HG03108 (cell line): ENCODE data around the gene EIF3M.
"Not testable (repeated sequence)": the region's sequence is repeated elsewhere in the genome, so short reads cannot be mapped to it uniquely, and the experiment has no call there.

Experiments
- ATAC-seq: cut with Tn5 transposase; IDR thresholded peaks from one replicate; pipeline ENCODE4 v1.9.1; 2021; ENCODE audit warnings: moderate library complexity; ENCODE audit not compliant: unreplicated experiment

EIF3M gene

GRCh38 chr11:32594272-32594671 is 10.6 kb downstream of the EIF3M start:
- no peak for ATAC-seq

- not testable (repeated sequence) for ATAC-seq
Measured at GRCh38 chr11:32596114-32596513, 12.5 kb downstream of the EIF3M start.

- no peak for ATAC-seq
Measured at GRCh38 chr11:32597921-32598320, 14.3 kb downstream of the EIF3M start.

GRCh38 chr11:32602657-32603415 is 19.2 kb downstream of the EIF3M start:
- no peak for ATAC-seq

GRCh38 chr11:32606220-32606619 is 22.6 kb downstream of the EIF3M start:
- no peak for ATAC-seq

GRCh38 chr11:32608826-32609225 is 25.2 kb downstream of the EIF3M start:
- ATAC-seq: not testable (repeated sequence)

GRCh38 chr11:32610797-32611352 is 27.2 kb downstream of the EIF3M start:
- ATAC-seq: no peak

- no peak for ATAC-seq
Measured at GRCh38 chr11:32613500-32614151, 30.0 kb downstream of the EIF3M start.

- ATAC-seq: no peak
Measured at GRCh38 chr11:32615422-32615821, 31.8 kb downstream of the EIF3M start.

- no peak for ATAC-seq
Measured at GRCh38 chr11:32616903-32617302, 33.3 kb downstream of the EIF3M start.

GRCh38 chr11:32630844-32631243 is 47.2 kb downstream of the EIF3M start:
- ATAC-seq: no peak

- no peak for ATAC-seq
Measured at GRCh38 chr11:32635819-32636218, 52.2 kb downstream of the EIF3M start.

GRCh38 chr11:32641361-32641760 is 57.7 kb downstream of the EIF3M start:
- no peak for ATAC-seq

- ATAC-seq: no peak
Measured at GRCh38 chr11:32643526-32643925, 59.9 kb downstream of the EIF3M start.
